HG02970 (cell line): Measurements from ENCODE around the gene LDB3.

Source experiments
- ATAC-seq: cut with Tn5 transposase; IDR thresholded peaks from one replicate; pipeline ENCODE4 v1.9.1; 2021; ENCODE audit warnings: mild to moderate bottlenecking, moderate library complexity, moderate number of reproducible peaks; ENCODE audit not compliant: unreplicated experiment, low FRiP score

The LDB3 gene

DNA sequence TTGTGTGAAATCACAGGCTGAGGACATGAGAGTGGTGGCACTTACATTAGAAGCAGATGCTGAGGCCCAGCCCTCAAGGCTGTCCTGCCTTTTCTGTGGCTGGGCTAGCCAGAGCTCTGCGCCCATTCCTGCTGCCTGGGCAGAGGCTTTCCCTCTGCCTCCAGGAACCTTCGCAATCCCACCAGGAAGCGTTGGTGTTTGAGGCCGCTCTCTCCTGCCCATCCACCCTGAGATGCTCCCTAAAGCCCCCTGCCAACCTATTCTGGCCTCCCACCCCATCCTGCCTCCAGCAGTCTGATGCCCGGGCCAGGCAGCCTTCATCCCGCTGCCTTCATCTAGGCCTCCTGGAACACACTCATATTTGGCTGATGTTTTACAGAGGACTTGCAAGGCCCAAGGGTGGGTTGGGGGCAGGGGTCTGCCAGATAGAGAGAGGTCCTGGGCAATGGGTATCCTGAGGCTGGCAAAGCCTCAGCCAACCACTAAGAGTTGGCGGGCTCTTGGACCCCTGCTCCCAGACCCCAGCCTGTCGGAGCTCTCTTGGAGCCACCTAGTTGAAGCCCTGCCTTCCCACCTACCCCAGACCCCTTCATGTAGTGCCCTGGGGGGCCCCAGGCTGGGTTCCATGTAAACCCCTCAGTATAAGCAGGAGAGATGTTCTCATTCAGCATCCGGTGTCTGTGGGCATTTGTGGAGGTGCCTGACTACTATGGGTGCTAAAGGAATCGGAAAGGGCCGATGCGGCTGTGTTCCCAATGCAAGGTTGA lies 32.7 kb downstream of the LDB3 start:
- ATAC-seq = no peak

DNA sequence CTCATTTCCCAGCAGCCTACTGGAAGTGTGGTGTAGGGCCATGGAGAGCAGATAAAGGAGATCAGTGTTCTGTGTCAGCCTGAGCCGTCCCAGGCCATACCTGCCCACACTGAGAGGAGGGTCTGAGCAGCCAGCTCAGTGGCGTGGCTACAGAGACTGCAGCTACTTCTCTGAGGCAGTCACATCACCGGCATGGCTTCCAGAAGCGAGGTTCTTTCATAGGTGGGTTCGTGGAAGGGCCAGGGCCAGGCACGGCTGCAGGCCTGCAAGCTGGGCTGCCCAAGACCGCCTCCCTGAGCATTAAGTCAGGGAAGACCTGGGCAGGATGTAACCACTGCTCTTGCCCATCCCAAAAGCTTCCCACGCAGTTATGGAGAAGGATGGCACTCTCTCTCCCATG lies 34.9 kb downstream of the LDB3 start:
- ATAC-seq = no peak

DNA sequence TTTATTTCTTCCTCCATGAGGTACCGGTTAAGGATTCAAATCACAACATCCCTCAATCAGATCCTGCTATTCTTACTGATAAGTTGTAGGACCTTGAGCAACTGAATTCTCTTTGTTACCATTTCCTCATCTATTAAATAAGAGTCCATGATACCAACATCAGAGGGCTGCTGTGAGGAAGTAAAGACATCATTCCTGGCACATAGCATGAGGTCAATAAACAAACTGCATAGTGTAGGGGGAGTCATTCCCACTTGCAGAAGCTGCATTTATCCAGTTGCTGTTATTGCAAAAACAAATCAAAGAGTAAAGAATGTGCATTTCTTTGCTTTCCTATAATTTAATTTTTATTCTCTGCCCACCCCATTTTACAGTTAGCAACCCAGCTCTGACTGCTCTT lies 36.8 kb downstream of the LDB3 start:
- no peak for ATAC-seq

DNA sequence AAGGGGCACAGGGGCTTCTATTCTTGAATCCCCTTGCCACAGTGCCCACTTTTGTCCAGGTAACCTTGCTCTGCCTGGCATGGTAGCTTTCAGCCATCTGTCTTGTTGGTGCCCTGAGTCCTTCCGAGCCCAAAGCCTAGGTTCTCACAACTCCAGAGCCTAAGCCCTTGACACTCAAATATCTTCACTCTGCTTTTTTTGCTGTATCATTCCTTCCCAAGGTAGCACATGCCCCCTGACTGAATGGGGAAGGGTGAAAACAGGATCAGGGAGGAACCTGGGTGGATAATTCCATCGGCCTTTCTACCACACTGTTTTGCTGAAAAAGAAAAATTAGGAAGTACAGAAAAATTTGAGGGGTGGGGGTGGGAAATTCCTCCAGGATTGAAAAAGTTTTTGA lies 37.6 kb downstream of the LDB3 start:
- ATAC-seq = no peak

DNA sequence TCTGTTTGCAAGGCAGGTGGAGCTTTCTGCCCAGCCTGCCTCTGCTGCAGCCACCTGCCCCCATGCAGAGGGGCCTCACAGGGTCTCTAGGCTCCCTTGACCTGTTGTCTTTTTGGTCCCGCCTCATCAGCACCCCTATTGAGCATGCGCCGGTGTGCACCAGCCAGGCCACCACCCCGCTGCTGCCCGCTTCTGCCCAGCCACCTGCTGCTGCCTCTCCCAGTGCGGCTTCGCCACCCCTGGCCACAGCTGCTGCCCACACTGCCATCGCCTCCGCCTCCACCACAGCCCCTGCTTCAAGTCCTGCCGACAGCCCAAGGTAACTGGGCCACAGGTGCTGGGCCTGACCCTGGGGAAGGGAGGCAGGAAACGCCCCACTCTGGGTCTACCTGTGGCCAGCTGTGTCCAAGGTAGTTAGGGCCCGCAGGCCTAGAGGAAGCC lies 38.1 kb downstream of the LDB3 start:
- no peak for ATAC-seq

DNA sequence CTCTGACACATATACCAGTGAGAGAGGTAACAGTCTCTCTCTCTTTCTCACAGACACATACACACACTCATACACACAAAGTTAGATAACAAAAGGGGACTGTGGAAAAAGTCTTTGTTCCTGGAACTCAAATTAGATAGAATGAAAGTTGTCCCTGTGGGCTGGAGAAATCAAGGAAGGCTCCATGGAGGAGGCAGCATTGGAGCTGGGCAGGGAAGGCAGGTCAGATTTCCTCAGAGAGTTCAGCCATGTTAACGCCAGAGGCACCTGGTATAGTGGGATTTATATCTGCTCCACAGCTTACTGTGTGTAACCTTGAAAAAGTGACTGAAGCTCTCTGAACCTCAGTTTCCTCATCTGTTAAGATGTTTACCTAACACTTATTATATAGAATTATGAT lies 38.7 kb downstream of the LDB3 start:
- no peak for ATAC-seq

DNA sequence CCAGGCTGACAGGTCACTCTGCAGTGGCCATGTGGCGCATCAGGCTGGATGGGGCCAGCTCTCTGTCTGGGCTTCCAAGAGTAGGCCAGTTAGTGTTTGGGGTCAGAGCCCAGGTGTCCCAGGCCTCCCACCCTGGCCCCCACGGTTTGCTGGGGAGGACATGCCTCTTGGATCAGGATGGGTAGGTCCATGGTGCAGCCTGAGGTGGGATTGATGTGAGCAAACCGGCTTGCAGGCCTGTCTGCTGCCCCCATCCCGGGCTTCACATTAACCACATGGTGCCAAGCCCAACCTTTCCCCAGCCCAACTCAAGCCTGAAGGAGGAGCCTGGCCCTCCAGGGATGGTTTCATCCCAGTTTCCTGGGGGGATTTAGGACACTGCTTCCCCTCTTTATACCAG lies 39.2 kb downstream of the LDB3 start:
- no peak for ATAC-seq

DNA sequence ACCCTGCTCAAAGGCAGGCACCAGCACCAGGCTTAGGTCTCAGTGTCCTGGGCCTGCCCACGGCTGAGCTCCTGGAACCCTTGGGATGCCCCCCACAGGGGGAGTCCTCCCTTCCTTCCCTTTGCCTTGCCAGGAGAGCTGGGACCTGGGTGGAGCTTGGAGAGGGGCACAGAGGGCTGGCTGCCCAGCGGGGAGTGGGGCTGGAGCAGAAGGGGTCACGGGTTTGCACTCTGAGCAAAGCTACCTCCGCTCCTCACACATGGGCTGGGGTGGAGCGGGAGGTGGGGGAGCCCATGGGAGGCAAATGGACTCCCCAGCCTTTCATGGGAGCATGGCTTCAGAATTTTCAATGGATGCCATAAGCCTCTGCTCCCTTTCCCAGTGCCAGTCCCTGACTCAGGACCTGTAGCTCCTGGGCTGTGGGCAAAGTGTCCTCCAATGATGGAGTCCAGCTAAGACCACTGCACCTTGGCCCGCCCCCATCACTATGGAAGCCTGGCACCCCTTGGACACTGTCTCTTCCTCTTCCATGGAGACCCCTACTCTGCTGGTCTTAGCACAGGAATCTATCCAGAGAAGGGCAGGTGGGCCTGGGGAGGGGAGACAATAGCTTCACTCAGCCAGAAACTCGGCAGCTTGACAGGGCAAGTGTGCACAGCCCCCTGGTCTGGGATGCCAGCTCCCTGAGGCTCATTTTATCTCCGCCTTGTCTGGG lies 39.9 kb downstream of the LDB3 start:
- ATAC-seq = no peak

DNA sequence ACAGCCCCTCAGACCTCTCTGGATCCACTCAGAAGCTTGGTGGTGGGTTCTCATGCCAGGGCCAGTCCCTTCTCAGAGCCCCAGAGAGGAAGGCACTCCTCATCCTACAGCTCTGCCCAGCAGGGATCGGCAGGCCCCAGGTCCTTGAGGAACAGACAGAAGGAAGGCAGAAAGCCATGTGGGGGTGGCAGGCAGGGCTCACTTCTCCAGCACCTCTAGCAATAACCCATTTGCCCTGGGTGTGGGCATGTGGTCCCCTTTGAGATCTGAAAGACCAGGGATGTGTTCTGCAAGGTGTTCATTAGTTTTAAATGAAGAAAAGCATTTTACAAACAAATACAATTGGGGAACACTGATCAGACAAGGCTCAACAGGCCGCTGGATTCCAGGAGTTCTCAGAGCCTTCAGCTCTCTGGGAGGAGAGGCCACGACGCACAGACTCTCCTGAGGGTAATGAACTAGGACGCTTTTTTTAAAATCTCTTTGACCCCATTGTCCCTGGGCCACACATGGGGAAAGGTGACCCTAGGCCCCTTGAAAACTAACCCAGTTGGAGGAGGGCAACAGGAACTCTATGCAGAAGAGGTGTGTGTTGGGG lies 40.6 kb downstream of the LDB3 start:
- ATAC-seq = no peak

DNA sequence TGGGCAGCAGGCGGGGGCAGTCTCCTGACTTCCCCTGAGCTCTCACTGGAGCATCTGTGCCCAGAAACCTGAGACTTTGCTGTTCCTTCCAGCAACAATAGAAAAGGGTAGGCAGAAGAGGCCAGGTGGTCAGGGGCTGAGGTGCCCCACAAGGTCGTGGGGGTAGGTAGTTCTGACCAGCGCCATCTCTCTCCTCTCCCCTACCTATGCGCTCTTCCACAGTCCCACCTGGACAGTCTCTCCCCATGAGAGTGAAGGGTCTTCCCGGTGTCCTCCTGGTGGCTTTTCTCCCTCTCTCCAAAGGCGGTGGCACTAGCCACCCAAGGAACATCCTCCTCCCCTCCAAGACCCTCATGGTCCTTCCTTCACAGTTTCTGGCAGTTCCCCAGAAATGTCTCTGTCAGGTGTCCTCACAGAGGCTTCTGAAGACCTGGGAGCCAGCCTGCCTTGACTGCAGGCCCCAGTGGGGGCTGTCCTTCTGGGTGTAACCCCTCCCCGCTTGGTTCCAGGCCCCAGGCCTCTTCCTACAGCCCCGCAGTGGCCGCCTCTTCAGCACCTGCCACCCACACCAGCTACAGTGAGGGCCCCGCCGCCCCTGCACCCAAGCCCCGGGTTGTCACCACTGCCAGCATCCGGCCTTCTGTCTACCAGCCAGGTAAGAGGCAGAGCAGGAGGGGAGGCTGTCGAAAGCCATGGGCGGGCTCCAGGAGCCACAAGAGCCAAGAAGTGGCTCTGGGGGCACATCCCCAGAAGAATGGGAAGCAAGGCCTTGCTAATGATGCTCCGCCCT lies 41.3 kb downstream of the LDB3 start:
- ATAC-seq = no peak

DNA sequence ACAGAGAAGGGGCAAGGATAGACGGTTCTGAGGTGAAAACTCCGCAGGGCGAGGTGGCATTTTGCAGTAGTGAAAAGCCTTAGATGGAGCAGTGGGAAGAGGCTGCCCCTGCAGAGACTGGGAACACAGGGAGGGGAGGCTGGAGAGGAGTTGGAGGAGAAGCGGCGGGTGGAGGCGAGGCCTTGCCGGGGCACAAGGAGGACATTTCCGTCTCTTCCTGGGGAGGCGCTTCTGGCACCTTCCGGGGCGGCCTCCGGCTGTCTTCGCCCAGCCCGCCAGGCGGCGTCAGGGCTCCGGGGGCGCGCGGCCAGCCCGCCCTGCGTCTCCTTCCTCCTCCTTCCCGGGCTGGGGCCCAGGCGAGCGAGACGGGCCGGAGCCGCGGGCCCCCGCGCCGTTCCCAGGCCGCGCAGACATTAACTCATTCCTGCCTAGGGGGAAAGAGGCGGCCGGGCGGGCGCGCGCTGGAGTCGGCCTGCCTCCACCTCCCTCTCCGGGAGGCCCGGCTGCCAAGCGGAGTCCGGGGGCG lies 42.7 kb downstream of the LDB3 start:
- peak; percentile 80 for ATAC-seq

DNA sequence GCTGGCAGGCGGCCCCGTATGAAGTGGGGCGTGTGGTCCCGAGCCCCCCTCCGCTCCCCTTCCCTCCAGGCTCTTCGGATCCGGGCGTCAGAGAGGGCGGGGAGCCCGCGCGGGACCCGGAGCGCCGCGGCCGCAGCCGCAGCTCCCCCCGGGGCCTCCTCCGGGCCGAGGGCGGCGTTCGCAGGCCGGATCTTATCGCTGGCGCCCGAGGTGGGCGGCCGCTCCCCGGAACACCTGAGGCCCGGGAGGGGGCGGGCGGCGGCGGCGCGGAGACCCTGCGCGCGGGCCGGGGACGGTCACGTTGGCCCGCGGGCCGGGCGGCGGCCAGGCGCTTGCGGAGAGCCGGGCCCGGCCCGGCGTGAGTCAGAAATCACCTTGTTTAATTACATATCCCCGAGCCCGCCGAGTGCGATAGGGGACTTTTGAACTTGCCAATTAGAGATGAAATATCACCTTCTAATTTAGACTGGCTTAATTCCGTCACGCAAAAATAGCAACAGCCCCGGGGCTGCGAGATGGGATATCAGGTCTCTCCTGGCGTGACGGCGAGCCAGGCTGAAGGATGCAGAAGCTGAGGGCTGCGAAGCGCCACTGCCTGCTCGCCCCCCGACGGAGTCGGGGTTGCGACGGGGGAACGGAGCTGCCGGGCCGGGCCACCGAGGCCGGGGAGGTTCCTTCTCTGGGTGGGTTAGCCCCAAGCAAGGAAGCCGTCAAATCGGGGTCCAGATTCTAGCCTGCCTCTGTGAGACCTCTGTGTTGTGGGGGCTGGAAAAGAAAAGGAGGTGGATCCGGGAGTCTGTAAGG lies 43.4 kb downstream of the LDB3 start:
- peak; percentile 38 for ATAC-seq

DNA sequence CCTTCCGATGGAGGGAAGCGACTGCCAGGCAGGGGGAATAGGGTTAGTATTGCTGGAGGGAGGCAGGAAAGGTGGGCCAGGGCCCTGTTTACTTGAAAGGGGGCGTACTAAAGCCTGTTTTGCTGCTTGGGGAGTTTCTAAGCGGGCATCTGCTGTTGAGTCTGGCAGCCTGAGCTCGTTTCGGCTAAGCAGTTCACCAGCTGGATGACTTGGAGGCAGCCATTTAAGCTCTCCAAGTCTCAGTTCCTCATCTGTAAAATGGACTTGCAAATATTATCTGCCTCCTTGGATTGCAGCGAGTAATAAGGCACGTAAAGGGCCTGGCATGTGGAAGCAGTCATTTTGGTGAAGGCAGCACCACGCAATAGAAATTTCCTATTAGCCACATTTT lies 44.0 kb downstream of the LDB3 start:
- no peak for ATAC-seq

DNA sequence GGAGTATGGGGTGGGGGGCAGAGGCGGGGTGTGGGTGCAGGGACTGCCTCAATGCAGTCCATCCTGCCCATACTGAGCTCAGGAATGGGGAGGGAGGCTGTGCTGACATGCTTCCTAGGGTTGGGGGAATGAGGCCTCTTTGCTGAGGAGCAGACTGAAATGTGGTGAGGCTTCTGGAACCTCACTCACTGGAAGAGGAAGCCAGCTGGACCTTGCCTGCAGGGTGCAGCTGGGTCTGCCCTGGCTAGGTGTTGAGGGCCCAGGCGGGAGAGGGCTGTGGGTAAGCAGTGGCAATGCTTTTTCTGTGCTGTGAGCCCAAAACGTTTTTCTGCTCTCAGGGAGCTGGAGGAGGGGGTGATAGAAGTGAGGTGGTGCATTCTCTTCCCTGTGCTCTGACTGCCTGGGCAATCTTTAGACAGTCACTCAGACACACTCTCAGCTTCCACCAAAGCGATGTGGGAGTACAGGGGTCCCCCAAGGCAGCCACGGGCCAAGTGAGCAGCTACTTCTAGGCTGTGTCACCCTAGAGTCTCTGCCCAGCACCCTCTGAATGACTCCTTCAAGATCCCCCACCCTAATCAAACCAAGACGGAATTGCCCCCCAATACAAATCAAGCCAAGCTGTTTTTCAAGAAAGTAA lies 47.0 kb downstream of the LDB3 start:
- no peak for ATAC-seq

DNA sequence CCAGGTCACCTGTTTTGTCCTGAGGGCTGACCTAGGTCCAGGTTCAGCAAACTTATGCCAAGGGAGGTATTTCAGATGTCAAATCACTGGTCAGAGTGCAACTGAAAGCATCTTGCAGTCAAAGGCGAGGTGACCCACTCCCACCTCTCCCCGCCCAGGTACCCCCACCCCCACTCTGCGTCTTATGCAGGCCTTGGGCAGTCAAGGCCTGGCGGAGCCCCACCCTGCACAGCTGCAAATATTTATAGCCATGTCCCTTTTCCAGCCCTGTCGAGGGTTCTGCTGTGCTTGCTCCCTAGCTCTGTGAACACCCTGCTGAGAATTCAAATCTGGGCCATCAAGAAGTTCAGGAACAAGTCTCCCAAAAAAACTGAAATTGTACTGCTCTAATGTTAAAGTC lies 47.5 kb downstream of the LDB3 start:
- no peak for ATAC-seq

DNA sequence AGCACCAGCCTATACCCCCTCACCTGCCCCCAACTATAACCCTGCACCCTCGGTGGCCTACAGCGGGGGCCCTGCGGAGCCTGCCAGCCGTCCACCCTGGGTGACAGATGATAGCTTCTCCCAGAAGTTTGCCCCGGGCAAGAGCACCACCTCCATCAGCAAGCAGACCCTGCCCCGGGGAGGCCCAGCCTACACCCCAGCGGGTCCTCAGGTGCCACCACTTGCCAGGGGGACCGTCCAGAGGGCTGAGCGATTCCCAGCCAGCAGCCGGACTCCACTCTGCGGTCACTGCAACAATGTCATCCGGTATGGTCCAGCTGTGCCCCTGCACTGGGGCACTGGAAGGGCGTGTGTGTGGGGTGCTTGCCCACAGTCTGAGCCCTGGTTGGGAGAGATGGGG lies 48.2 kb downstream of the LDB3 start:
- ATAC-seq = no peak

DNA sequence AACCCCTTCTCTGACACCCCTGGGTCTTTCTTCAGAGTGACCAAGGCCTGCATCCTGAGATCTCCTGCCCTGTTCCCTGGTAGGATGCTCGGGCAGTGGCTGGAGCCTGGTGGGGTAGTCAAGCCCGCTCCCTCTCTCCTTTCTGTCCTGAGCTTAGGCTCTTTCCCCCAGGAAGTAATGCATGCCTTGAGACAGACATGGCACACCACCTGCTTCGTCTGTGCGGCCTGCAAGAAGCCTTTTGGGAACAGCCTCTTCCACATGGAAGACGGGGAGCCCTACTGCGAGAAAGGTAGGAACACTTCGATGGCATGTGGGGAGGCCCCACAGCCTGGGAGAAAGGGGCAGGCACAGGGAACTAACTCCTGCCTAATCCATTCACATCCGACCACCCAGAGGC lies 50.2 kb downstream of the LDB3 start:
- ATAC-seq = no peak

DNA sequence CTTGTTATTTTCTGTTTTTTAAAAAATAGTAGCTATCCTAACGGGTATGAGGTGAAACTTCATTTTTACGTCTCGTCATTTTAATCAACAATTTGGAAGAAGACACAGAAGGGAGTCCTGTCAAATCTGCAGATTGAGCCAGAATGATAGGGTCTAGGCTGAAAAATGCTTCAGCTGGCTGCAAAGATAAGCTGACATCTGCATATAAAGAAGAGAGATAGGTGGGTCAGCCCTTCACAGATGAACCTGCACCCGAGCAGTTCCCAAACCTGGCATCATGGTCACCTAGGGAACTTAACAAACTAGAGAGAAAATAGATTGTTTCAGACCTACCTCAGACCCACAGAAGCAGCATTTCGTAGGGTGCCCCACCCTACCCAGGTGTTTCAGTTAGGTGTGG lies 52.9 kb downstream of the LDB3 start:
- ATAC-seq = no peak

DNA sequence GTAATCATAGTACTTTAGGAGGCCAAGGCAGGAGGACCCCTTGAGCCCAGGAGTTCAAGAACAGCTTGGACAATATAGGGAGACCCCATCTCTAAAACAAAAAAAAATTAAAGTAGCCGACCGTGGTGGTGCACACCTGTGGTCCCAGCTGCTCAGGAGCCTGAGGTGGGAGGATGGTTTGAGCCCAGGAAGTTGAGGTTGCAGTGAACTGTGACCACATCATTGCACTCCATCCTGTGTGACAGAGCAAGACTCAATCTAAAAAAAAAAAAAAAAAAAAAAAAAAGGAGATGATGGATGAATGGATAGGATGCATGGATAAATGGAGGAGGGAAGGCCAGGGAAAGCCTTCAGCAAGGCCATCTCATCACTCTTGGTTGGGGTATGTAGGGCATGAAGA lies 54.7 kb downstream of the LDB3 start:
- ATAC-seq = no peak
